Activated CD4-positive, alpha-beta T cell treated with anti-CD3 and anti-CD28 coated beads, Interleukin-2, Interleukin-4, amounts not matched to agents 100 ng/mL and 50 ng/mL, durations not matched to agents 16 hours and 8 hours (primary cell): ENCODE data around the gene ALPG.
A peak's percentile ranks its signal among the peaks of the same experiment; 100 is the strongest.
"Not testable (repeated sequence)": the region's sequence is repeated elsewhere in the genome, so short reads cannot be mapped to it uniquely, and the experiment has no call there.

Experiments
- DNase-seq: peaks from one replicate; pipeline ENCODE4 v3.0.0-alpha.2; 2020; ENCODE audit warnings: low spot score

The ALPG gene

DNA sequence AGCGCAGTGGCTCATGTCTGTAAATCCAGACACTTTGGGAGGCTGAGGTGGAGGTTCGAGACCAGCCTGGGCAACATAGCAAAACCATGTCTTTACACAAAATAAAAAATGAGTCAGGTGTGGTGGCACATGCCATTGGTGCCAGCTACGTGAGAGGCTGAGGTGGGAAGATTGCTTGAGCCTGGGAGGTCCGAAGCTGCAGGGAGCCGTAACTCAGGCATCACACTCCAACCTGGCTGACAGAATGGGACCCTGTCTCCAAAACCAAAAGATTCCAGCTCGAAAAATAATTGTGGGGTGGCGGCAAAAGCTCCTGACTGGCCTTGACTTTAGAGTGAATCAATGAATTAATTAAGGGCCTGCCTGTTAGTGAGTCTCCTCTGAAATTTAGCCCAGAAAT is 29.3 kb upstream of the ALPG start:
- no peak for DNase-seq

DNA sequence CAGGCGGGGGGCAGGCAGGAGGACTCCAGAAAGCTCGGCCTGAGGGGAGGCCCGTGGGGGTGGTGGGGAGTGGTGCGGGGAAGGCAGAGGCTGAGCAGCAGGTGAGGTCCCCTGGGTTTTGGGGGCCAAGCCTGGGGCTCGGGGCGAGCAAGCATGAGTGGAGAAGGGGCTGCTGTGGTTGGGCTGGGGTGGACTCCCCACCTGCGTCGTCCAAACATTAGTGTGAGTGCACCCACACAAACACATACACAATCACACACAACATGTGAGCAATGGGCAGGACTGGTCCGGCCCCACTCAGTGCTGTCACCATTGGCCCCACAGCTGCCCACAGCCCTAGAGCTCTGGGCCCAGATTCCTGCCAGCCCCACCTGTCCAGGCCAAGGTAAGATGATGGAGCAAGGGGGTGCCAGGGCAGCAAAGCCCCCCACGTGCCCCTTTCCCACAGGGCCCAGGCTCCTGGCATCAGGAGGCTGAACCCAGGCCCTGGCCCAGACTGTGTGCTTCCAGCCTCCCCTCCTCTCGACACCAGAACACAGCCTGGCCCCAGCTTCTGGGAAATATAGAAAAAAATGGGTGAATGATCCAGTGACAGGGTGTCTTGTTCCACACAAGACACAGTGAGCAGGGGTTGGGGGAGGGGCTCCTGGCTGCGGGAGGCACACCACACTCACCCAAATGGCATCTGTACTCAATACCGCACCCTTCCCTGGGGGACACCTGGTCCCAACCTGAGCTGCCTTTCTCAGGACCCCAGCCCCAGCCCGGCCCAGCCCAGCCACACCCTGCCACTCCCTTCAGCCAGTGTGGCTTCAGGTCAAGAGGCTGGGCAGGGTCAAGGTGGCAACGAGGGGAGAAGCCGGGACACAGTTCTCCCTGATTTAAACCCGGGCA is 28.6 kb upstream of the ALPG start:
- no peak for DNase-seq

DNA sequence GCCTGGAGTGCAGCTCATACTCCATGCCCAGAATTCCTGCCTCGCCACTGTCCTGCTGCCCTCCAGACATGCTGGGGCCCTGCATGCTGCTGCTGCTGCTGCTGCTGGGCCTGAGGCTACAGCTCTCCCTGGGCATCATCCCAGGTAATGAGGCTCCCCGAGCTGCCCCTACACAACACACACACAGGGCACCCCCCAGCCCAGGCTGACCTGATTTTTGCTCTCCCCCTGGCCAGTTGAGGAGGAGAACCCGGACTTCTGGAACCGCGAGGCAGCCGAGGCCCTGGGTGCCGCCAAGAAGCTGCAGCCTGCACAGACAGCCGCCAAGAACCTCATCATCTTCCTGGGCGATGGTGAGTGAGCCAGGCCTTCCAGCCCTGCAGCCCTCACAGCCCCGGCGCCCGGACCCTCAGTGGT is 27.9 kb upstream of the ALPG start, which contains the start of gene ALPP:
ALPP (plus strand) TSS at position 17 of the 417 bp plus-strand sequence; CDS start at position 69, 52 bp downstream.
- DNase-seq = not testable (repeated sequence)

DNA sequence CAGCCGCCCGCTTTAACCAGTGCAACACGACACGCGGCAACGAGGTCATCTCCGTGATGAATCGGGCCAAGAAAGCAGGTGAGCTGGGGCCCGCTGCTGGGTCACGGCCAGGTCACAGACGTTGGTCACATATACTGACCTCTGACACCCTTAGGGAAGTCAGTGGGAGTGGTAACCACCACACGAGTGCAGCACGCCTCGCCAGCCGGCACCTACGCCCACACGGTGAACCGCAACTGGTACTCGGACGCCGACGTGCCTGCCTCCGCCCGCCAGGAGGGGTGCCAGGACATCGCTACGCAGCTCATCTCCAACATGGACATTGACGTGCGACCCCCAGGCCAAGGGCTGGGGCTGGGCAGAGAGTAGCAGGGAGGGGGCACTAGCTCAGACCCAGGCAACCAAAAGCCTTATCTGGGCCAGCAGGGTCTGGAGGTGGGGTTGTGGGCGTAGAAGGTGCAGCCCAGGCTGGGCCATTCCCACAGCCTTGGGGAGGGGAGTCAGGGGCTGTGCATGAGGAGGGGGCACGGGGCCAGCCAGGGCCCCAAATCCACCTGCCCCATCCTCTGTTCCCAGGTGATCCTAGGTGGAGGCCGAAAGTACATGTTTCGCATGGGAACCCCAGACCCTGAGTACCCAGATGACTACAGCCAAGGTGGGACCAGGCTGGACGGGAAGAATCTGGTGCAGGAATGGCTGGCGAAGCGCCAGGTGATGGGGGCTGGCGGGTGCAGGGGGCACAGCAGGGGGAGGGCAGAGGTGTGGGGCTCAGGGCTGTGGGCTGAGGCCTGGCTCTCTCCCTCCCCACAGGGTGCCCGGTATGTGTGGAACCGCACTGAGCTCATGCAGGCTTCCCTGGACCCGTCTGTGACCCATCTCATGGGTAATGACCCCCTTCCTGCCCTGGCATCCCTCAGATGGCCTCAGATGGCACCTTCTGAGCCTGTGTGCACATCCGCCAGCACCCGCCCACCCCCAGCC is 26.7 kb upstream of the ALPG start:
- DNase-seq = not testable (repeated sequence)

DNA sequence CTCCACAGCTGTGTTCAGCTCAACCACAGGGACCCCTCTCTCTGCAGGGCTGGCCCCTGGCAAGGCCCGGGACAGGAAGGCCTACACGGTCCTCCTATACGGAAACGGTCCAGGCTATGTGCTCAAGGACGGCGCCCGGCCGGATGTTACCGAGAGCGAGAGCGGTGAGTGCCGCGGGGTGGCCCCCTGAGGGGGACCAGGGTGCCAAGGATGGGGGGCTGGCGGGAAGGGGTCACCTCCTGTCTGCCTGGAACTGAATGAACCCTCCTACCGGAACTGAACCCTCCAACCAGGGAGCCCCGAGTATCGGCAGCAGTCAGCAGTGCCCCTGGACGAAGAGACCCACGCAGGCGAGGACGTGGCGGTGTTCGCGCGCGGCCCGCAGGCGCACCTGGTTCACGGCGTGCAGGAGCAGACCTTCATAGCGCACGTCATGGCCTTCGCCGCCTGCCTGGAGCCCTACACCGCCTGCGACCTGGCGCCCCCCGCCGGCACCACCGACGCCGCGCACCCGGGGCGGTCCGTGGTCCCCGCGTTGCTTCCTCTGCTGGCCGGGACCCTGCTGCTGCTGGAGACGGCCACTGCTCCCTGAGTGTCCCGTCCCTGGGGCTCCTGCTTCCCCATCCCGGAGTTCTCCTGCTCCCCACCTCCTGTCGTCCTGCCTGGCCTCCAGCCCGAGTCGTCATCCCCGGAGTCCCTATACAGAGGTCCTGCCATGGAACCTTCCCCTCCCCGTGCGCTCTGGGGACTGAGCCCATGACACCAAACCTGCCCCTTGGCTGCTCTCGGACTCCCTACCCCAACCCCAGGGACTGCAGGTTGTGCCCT is 25.2 kb upstream of the ALPG start:
- peak; percentile 6 for DNase-seq

DNA sequence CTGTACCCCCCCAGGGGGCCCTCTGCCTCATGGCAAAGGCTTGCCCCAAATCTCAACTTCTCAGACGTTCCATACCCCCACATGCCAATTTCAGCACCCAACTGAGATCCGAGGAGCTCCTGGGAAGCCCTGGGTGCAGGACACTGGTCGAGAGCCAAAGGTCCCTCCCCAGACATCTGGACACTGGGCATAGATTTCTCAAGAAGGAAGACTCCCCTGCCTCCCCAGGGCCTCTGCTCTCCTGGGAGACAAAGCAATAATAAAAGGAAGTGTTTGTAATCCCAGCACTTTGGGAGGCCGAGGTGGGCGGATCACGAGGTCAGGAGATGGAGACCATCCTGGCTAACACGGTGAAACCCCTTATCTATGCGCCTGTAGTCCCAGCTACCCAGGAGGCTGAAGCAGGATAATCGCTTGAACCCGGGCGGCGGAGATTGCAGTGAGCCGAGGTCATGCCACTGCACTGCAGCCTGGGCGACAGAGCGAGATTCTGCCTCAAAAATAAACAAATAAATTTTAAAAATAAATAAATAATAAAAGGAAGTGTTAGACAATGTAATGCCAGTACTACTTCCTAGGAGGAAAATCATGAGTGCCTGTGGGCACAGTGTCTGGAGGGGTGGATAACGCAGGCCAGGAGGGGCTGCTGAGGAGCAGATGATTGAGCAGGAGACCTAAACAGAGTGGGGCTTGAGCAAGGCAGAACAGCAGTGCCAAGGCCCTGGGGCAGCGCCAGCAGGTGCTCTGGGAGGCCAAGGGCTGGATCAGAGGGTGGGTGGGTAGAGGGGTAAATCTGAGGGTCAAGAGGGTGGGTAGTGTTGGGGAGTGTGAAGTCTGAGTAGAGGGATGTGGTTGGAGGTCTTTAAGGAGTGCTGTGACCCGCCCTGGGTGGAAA is 24.1 kb upstream of the ALPG start:
- DNase-seq = no peak

DNA sequence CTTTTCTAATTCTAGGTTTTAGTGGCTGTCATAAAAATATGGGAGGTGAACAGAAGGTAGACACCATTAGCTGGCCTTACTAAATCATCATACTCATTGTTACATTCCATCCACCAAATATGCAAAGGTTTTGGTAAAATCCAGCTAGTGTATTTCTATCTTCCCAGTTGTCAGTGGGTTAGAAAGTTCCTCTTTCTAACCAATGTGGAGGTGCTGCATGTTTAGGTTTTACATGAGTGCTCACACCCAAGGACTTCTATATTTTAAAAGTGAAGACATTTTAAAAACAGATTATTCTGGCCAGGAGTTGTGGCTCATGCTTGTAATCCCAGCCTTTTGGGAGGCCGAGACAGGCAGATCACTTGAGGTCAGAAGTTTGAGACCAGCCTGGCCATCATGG is 22.2 kb upstream of the ALPG start:
- no peak for DNase-seq

DNA sequence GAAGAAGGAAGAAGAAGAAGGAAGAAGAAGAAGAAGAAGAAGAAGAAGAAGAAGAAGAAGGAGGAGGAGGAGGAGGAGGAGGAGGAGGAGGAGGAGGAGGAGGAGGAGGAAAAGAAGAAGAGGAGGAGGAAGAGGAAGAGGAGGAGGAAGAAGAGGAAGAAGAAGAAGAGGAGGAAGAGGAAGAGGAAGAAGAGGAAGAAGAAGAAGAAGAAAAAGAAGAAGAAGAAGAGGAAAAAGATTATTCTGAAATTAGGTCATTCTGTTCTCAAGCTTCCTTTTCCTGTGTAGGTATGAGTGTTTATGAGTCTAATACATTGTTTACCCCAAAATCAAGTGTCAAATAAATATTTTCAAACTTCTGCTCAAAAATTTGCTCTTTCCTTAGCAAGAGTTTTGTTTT is 21.6 kb upstream of the ALPG start:
- DNase-seq = not testable (repeated sequence)

DNA sequence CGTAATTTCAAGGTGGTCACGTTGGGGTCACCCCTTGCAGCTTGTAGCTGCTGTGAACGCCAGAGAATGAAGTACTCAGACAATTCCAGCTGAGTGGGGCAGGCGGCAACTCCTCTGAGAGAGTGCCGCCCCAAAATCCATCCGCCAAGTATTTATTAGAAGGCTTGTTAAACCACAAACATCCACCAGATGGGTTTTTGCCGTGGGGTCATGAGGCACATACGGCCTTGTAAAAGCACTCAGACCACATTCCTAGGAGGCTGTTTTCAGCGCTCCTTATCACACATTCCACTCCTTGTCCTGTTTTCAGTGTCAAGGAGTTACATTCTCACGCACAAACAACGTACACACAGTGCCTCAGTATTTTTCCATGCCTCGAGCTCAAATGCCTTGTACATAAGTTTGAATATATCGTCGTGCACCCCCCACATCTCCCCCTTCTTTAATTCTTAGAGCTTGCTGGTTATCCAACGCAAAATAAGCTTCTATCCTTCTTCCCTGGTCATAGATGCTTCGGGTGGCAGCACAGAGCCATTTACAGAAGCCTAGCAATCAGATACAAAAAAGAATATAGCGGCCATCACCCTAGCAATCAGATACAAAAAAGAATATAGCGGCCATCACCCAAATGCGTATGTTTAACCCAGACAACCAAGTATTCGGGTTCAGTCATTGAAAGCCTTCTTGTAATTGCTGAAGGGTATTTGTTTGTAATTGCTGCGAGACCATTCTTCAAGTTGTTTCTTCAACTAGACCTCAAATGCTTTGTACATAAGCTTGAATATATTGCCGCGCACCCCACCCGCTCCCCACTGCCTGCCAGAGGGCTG is 20.8 kb upstream of the ALPG start:
- DNase-seq = no peak

DNA sequence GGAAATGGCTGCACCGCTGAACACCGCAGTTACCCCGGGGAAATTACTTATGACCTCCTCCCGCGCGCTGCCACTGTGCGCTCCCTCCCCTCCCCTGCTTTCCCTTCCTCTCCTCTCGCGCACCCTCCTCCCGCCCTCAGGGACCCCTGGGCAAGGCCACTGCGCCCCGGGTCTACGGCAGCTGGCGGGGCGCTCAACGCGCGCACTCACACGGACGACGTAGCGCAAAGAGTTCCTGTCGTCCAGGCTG is 20.2 kb upstream of the ALPG start:
- no peak for DNase-seq

DNA sequence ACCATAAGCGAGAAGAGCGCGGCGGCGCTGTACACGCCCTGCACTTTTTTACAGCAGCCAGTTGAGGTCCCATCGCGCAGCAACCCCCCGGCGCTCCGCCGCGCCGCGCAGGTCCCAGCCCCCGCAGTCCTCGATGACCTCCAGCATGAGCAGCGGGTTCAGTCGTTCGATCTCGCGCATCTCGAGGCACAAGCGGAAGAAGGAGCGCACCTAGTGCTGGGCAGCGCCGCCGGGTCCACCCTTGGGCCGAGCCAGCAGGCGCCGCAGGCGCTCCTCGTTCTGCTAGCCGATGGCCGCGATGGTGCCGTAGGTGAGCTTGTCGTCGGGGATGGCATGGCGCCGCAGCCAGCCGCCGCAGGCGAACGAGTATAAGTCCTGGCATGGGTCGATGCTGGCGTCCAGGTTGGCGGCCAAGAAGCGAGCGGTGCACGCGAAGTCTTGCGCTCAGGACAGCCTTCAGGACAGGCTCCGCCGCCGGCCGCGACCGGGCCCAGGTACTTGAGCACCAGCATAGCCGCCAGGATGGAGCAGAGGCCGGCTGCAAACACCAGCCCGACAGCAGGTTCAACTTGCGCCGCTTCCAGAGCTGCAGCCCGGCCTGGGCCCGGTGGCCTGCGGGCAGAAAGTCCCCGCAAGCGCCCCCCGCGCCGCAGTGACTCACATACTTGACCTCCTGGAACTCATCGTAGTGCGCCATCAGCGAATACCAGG is 19.7 kb upstream of the ALPG start:
- no peak for DNase-seq

DNA sequence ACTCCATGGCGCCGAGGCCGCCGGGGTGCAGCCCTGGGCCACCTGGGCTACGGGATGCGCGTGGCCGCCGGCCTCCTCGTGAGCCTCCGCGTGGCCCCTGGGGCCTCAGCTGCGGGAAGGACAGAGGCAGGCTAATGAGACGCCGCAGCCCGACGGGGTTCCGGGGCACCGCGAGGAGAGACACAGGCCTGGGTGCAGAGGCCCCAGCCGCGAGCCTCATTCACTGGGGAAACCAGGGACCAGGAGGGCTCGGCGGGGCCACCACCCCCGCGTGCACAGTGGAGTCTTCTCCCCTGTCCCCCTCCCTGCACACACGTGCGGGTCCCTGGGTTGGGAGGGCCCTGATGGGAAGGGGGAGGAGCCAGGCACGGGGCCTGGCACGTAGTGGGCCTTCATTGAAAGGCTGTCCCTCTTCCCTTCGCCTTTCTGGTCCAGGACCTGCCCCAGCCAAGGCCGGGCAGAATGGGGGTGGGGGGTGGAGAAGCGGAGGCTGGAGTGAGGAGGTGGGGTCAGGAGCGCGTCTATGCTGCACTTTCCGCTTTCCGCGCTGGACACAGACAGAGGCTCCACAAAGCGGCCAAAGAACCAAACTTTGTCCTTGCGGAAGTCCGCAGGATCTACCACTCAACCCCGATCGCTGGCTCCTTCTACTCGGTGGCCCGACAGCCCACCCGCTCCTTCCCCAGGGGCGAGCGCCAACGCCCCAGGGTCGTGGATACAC is 19.0 kb upstream of the ALPG start:
- DNase-seq = no peak

DNA sequence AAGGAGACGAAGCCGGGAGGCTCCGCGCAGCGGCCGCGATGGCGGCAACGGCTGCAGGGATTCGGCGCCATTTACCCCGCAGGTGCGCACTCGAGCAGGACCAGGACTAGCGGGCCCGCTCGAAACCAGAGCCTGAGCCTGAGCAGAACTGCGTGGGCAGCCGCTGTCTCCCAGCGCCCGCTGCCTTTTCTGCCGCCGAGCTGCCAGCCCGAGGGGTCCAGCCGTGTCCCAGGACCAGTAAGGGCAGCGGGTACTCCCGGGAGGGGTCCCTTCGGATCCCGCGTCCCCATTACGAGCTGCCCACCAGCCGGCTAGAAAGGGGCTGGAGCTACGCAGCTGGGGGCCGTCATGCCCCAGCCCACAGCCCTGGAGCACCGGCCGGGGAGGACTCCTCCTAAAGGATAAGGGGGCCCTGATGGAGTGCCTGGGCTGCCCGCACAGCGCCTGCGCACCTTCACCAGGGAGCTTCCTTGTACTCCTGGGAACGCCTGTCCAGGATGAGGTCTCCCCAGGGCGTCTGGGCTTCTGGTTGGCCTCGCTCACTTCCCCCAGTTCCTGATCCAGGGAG is 18.2 kb upstream of the ALPG start:
- DNase-seq = no peak

DNA sequence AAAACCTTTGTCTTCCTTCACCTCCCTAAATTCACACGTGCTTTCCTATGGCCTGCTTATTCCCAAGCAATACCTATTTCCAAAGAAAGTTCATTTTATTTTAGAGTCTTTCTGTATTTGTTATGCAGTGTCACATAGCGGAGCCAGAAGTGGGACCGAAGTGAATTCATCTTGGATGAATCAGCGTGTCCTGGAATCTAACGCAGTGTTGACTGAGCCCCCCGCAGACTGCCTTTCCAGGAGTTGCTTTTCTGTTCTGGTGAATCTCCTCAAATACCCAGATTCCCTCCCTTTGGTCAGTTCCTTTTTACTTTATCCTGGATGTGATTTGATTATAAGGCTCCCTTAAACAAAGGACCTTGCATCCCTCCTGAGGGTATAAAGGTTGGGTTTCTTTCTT is 17.3 kb upstream of the ALPG start:
- DNase-seq = no peak

DNA sequence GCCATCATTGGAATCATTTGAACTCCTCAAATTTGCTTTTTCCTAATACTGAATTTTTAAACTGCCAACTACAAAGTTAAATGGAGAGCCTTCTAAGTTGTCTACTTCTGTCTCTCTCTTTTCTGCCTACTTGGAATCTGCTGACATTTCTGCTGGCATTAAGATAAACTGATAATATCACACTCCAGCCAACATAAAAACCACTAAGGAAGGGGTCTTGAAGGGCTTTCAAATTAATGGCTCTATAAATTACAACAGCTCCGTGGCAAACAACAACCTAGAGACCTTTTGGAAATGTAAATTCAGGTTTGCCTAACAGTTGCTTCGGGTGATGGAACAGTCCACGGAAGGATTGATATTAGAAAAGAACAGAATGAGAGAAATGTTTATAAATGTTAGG is 16.0 kb upstream of the ALPG start:
- DNase-seq = no peak

DNA sequence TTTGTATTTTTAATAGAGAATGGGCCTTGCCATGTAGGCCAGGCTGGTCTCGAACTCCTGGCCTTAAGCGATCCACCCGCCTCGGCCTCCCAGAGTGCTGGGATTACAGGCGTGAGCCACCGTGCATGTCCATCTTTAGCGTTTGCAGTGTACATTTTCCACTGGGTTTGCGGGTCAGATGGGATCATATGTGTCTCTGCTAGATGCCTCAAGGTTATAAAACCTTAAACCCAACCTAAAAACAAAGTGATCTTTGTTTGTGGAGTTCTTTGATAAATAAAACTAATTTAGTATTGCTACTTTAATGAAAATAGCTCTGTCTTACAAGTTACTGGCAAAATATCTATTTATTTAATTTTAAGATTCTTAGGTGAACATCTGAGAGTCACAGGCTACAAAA is 13.1 kb upstream of the ALPG start:
- no peak for DNase-seq

DNA sequence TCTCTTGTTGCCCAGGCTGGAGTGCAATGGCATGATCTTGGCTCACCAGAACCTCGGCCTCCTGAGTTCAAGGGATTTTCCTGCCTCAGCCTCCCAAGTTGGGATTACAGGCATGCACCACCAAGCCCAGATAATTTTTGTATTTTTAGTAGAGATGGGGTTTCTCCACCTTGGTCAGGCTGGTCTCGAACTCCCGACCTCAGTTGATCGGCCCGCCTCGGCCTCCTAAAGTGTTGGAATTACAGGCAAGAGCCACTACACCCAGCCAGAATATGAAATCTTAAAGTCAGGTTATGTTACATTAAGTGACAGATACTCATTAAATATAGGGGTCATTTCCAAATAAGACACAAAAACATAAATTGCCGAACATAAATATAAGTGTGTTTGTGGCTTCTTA is 12.2 kb upstream of the ALPG start:
- not testable (repeated sequence) for DNase-seq

DNA sequence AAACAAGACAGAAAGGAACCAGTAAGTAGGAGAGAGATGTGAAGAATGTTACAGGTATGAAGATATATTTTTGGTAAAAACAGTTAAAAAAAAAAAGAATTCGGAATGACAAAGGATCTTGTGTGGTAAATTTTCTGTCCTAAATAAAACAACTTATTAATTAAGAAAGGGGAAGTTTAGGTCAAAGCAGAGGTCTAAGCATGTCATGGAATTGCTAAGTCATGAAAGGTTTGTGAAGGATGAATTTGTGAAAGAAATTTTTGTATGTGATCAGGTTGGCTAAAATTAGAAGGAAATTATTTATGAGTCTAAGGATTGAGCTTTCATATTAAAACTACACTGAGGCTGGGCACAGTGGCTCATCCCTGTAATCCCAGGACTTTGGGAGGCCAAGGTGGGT is 11.1 kb upstream of the ALPG start:
- DNase-seq = no peak

DNA sequence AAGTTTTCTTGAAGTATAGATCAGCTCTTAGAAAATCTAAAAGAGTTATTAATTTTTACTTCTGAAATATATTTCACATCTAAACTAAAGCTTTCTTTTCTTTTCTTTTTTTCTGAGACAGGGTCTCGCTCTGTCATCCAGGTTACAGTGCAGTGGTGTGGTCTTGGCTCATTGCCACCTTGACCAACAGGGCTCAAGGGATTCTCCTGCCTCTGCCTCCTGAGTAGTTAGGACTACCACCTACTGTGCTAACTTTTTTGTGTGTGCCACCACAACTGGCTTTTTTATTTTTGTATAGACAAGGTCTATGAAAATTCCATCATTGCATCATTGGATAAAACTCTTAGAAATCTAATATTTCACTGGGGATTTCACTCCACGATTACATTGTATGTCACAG is 10.0 kb upstream of the ALPG start:
- DNase-seq = no peak
